GM21723 (cell line): Measurements from ENCODE around the gene DVL2.
"Not testable (repeated sequence)": the region's sequence is repeated elsewhere in the genome, so short reads cannot be mapped to it uniquely, and the experiment has no call there.

Experiments used
- ATAC-seq: cut with Tn5 transposase; IDR thresholded peaks from one replicate; pipeline ENCODE4 v1.9.1; 2021; ENCODE audit warnings: mild to moderate bottlenecking, moderate library complexity; ENCODE audit not compliant: unreplicated experiment

DVL2 gene

GRCh38 chr17:7204828-7205461 lies 29.4 kb downstream of the DVL2 start:
- ATAC-seq: peak; percentile 80

GRCh38 chr17:7204336-7204735 lies 30.0 kb downstream of the DVL2 start:
- no peak for ATAC-seq

GRCh38 chr17:7203391-7203790 lies 30.9 kb downstream of the DVL2 start:
- ATAC-seq: no peak

GRCh38 chr17:7196651-7197401 lies 37.5 kb downstream of the DVL2 start:
- ATAC-seq: no peak

- no peak for ATAC-seq
These were observed 38.3 kb downstream of the DVL2 start for GRCh38 chr17:7195971-7196370.

GRCh38 chr17:7192271-7192937 lies 41.9 kb downstream of the DVL2 start:
- no peak for ATAC-seq

GRCh38 chr17:7191571-7192270 lies 42.6 kb downstream of the DVL2 start:
- ATAC-seq: no peak

- ATAC-seq: no peak
These were observed 43.2 kb downstream of the DVL2 start for GRCh38 chr17:7191069-7191468.

- ATAC-seq: no peak
These were observed 43.9 kb downstream of the DVL2 start for GRCh38 chr17:7190276-7190917.

- no peak for ATAC-seq
These were observed 48.1 kb downstream of the DVL2 start for GRCh38 chr17:7186241-7186640.

- no peak for ATAC-seq
These were observed 49.7 kb downstream of the DVL2 start for GRCh38 chr17:7184647-7185046.

- no peak for ATAC-seq
These were observed 50.2 kb downstream of the DVL2 start for GRCh38 chr17:7184091-7184488.

- ATAC-seq: no peak
These were observed 50.8 kb downstream of the DVL2 start for GRCh38 chr17:7183433-7184090.

GRCh38 chr17:7182101-7182500 lies 52.2 kb downstream of the DVL2 start:
- not testable (repeated sequence) for ATAC-seq

- no peak for ATAC-seq
These were observed 54.7 kb downstream of the DVL2 start, which contains the start of gene ASGR1 for GRCh38 chr17:7179317-7180254. ASGR1 (minus strand) TSS chr17:7179370; CDS start chr17:7178563, 807 bp downstream.

- no peak for ATAC-seq
These were observed 55.4 kb downstream of the DVL2 start for GRCh38 chr17:7178973-7179316.

GRCh38 chr17:7177954-7178477 lies 56.3 kb downstream of the DVL2 start:
- no peak for ATAC-seq

GRCh38 chr17:7177191-7177953 lies 56.9 kb downstream of the DVL2 start:
- ATAC-seq: no peak
